Dermis microvascular lymphatic vessel endothelial cell (primary cell): ENCODE data around the gene BRD3. TPM values are rescaled to one million over a fixed set of nuclear protein-coding genes. Genes with fewer than 3 reads are reported as not detected.

ENCODE experiments used
- DNase-seq, 2 donors: peaks; one replicate each; pipeline versions ENCODE4 v3.0.0 to v3.0.0-alpha.2; 2010; ENCODE audit warnings: low read depth in 2 of 2
- total RNA-seq: library from RNA; depleted of rRNA; stranded (reverse); fragments of >200 nt; gene quantifications from 2 replicates; pipeline ENCODE4 v1.2.1, GENCODE V29; 2014

The BRD3 gene
- total RNA-seq, 1 donor from 2014 or later, result 6.8 TPM

DNA sequence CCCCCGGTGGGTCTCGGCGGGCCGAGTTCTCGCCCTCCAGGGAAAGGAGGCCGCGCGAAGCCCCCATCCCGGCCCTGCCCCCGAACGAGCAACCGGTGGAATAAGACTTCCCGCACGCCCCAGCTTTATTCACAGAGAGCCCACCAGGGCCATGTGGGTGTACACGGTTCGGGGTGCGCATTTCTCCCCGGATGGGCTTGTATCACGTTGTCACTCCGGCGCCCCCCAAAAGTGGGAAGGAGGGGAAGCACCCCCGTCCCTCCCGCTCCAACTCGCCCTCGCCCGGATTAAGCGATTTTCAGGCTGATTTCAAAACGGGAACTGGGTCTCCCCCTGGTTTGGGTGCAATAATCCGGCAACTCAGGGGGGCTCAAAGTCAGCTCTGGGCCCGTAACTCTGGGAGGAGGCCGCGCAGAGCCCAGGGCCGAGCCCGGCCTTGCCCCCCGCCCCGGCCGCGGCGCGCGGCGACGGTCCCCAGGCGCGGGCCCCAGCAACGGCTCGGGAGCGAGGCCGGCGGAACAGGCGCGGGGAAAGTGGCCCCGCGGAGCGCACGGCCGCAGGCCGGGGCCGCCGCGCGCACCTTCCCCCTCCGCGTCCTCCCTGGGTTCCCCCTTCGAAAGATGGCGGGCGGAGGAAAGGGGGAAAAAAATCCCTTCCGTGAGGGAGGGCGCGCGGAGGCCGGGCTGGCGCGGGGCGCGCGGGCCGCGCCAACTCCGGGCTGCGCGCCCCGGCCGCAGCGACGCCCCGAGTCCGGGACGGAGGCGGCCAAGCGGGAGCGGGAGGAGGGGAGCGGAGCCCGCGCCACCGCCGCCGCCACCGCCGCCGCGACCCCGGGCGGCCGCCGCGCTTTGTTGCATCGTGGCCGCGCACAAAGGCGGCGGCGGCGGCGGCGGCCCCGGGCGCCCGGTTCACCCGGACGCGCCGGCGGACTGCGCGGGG is 644 bp downstream of the BRD3 start:
- DNase-seq, result peak in 1 of 2 donors; percentile 60

DNA sequence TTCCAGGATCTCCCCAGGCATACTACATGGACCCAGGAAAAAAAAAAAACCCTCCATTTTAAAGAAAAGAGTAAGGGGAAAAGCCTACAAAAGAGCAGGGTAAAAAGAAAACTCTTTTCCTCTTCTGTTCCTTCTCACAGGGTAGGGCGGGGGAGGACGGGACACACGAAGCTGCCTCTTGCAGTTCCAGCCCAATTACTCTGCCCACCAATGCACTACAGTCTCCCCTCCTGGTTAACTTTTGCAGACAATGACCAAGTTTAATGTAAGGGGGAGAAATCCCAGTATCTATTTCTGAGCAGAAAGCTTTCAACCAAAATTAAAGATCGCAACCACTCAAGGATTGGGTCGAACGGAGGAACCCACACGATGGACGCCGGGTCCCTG is 1.3 kb downstream of the BRD3 start:
- DNase-seq, result no peak

- peak in 1 of 2 donors; percentile 57 for DNase-seq
Observed at GRCh38 chr9:134065612-134066419, 2.0 kb downstream of the BRD3 start.

- no peak for DNase-seq
Observed at GRCh38 chr9:134064711-134065110, 3.1 kb downstream of the BRD3 start.

DNA sequence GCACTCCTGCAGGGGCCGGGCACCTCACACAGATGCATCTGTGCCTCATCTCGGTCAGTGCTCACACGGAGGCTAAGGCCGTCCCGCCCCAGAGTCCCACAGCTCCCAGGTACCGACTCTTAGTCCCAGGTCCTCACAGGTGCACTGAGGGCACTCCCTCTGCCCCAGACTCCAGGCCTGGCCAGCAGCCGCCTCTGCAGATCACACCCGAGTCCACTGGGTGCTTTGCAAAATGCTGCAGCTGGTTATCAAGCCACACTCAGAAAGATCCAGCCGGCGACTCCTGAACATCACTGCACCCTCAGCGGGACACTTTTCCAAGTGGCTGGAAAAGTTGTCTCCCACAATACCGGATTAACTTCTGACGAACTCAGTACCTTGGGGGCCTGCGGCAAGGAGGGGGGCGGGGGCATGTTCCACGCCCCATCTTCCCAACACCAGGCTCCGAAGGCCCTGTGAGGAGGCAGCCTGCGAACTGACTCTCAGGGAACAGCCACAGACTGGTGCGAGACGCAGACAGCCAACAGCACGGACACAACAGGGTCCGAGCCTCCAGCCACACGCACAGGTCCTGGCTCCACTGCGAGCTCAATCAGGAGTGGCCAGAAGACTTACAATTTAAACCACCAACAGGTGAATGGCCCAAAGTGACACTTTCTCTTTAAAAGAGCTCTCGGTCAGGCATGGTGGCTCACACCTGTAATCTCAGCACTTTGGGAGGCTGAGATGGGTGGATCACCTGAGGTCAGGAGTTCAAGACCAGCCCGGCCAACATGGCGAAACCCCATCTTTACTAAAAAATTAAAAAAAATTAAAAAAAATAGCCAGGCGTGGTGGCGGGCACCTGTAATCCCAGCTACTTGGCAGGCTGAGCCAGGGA is 4.0 kb downstream of the BRD3 start:
- DNase-seq, result no peak

DNA sequence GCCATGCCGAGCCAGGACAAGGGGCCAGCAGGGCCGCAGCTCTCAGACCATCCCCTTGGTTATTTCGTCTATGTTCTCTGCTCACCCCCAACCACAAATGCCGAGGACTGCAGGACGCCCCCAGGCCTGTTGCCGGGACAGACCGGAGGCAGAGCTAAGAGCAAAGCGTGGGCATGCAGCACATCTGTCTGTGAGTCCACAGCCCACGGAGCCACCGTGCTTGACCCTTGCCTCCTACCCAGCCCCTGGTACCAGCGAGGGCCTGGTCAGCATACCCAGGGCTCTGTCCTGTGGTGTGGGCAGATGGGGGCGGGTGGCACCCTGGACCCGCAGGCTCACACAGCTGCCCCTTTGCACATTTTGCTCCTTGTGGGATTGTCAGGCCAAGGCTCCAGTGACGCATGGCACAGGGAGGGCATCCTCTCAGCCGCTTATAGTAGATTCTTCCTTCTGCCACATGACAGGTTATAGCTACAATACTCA is 4.7 kb downstream of the BRD3 start:
- no peak for DNase-seq

- no peak for DNase-seq
Observed at GRCh38 chr9:134062461-134063087, 5.3 kb downstream of the BRD3 start.

GRCh38 chr9:134061688-134062371 is 6.0 kb downstream of the BRD3 start:
- no peak for DNase-seq

DNA sequence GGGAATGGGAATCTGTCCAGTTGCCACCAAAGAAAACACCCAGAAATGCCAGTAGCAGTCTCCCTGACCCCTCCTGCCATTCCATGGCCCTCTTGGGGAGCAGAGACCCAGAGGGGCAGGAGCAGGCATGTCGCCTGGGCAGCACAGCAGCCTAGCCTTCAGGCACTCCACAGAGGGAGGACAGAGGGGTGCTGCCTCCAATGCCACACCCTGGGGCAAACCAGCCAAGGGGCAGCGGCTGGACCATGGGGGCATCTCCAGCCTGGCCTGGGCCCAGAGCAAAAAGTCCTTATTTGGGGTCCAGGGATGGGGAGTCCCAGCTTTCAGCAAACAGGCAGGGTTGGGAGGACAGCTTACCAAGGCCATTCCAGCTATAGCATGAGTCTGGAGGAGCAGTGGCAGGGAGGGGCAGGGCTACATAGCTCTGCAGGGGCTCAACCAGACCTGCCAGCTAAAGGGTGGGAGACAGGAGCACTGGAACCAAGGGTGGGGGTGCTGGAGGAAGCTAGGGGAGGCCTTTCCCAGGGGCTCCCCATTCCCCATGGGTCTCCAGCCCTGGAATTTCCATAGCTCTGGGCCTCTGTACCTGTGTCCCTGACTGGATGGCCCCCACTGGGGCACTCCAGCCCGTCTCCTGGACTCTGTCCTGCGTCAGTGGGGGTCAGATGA is 6.7 kb downstream of the BRD3 start:
- DNase-seq, result no peak

DNA sequence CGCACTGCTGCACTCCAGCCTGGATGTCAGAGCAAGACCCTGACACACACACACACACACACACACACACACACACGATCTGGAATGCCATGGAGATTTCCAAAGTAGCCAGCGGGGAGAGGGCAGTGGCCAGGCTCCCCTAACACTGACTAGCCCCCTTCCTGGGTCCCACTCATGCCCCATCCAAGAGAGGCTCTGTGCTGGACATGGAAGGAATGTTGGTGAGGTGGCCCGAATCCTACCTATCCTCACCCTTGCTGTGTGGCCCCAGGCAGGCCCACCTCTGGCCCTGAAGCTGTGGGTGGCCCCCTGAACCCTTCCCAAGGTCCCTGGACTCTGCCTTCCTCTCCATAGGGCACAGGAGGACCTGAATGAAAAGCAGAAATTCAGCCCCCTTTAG is 7.3 kb downstream of the BRD3 start:
- no peak for DNase-seq

- DNase-seq, result no peak
Observed at GRCh38 chr9:134059661-134060395, 8.0 kb downstream of the BRD3 start.

GRCh38 chr9:134059188-134059641 is 8.6 kb downstream of the BRD3 start:
- no peak for DNase-seq

GRCh38 chr9:134058716-134059115 is 9.1 kb downstream of the BRD3 start:
- peak in 1 of 2 donors; percentile 46 for DNase-seq

DNA sequence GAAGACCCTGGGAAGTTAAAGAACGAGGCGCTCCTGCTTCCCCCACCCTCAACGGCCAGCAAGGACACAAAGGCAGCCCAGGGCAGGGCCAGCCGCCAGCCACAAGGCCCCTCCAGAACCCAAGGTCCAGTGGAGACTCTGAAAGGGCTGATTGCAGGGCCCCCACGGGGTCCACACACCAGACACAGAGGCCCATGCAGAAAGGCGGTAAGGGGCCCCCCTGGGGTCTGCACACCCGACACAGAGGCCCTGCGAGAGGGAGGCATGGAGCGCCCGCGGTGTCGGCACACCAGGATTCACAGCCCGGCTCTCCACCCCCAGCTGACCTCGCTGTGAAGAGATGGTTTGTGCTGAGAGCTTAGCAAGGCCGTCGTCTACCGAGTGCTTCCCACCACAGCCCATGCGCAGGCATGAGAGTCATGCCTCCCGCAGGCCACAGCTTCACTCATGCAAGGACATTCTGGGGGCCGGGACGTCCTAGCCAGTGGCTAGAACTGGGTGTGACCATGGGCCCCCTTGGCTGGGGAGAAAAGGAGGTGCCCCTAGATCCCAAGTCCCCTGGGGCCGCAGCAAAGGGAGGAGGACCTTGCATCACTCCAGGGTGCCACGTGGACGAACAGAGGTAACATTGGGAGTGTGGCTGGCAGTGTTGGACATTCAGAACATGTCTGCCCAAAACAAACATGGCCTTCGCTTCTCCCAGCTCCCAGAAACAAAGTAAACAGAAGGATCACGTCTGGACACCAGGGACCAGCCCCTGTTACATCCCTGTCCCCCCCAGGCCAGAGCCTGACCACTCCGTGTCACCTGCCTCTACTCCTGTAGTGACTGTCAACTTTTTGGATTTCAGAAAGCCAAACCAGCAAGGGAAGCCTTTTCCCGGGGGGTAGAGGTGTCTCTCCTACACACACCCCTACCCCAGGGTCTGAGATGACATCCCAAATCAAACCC is 9.8 kb downstream of the BRD3 start:
- no peak for DNase-seq

DNA sequence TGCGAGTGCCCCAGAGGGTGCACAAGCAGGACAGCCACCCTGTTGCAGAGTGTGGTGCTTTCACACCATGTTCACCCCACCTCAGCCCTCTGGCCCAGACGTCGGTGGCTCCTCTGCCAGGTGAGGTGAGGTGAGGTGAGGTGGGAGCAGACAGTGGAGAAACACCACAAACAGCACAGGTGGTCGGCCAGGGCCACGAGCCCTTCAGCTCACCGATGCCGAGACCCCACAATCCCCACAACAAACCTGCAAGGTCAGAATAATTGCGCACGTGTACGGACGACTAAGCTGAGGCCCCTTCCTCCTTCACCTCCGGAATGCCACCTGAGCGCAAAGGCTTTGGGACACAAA is 10.5 kb downstream of the BRD3 start:
- DNase-seq, result no peak

DNA sequence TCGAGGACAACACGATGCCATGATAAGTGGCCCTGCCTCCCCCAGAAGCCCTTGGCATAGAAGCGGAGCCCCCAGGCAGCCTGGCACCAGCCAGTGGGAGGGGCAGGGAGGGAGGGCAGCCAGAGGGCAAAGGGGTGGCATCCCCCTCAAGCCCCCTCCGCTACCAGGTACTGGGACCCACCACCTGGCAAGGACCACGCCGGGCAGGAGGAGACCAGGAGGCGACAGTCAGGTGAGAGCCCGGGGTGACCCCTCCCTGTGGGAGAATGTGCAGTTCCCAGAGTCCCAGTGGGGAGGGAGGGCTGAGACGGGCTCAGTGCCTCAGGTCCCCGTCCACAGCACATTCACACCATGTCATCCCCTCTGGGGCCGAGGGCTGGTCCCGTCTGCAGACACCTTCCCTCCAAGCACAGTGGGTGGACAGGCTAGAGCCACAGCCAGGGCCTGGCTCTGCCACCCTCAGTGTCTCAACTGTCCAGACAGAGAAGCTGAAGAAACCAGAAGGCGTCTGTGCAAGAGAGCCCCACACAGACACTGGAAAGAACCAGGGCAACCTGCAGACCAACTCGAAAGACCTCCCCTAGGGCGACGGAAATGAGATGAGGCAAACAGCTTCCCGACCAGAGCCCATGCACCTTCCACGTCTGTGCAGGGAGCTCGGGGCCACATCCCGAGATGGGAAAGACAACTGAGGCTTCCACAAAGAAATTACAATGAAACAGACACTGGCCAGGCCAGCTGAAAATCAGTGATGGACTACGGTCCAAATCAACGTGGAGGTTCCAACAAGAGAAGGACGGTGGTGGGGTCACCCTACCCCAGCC is 11.1 kb downstream of the BRD3 start:
- no peak for DNase-seq

DNA sequence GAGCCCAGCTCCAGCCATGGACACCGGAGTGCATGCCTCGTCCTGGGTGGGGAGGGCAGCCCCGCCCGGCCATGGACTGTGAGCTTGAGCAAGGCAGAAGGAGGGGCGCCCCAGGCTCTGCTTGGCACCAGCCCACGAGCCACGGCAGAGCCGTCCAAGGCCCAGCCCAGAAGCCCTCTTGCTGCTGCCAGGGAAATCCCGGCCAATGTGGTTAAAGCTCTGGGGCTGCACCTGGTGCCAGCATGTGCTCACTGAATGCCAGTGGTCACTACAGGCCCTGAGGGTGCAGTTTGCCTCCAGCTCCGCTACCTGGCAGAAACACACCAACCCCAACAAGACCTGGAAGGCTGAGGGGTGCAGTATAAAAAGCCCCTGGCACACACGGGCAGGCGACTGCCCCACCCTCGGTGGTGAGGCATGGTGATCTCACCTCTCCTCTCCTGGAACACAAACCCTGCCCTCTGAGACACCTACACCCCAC is 11.8 kb downstream of the BRD3 start:
- peak in 1 of 2 donors; percentile 15 for DNase-seq
